ENCODE measurements around the gene GIPC3.

The GIPC3 gene

GRCh38 chr19:3638208-3639193, 53.2 kb downstream of the GIPC3 start:
- no peak for TF ChIP-seq CTCF (IDR thresholded peaks at IDR 0.05; ENCODE audit: low read depth, low read length)
- H3K4me3 ChIP-seq (ENCODE audit: low read depth, low read length) = no peak overlapping the region

- no peak for TF ChIP-seq CTCF (IDR thresholded peaks at IDR 0.05; ENCODE audit: low read depth, low read length)
Observed at GRCh38 chr19:3639479-3639878, 54.2 kb downstream of the GIPC3 start.

GRCh38 chr19:3641515-3642269, 56.4 kb downstream of the GIPC3 start:
- no peak overlapping the region for H3K4me3 ChIP-seq (ENCODE audit: low read depth, low read length)
- TF ChIP-seq CTCF (IDR thresholded peaks at IDR 0.05; ENCODE audit: low read depth, low read length) = no peak

More at GRCh38 chr19:3639479-3639878, 54.2 kb downstream of the GIPC3 start:
- H3K4me3 ChIP-seq (ENCODE audit: low read depth, low read length) = no peak overlapping the region

- TF ChIP-seq CTCF (IDR thresholded peaks at IDR 0.05; ENCODE audit: low read depth, low read length) = no peak
- H3K4me3 ChIP-seq (ENCODE audit: low read depth, low read length) = no peak overlapping the region
Observed at GRCh38 chr19:3642296-3642695, 57.0 kb downstream of the GIPC3 start.

Data from WI38 (cell line).